NCI-H226 (cell line): ENCODE data around the gene POLN.
"Not testable (repeated sequence)": the region's sequence is repeated elsewhere in the genome, so short reads cannot be mapped to it uniquely, and the experiment has no call there.

Source experiments
- DNase-seq: peaks from one replicate; pipeline ENCODE4 v3.0.0-alpha.2; 2015

Gene POLN

GRCh38 chr4:2049381-2049780 is 192.5 kb downstream of the POLN start:
- no peak for DNase-seq

GRCh38 chr4:2048831-2049230 is 193.1 kb downstream of the POLN start:
- DNase-seq = peak; percentile 39

- no peak for DNase-seq
These were observed 193.9 kb downstream of the POLN start for GRCh38 chr4:2047781-2048581.

- DNase-seq = no peak
These were observed 194.8 kb downstream of the POLN start for GRCh38 chr4:2047031-2047660.

GRCh38 chr4:2046031-2046961 is 195.6 kb downstream of the POLN start:
- no peak for DNase-seq

- DNase-seq = peak; percentile 19
These were observed 196.4 kb downstream of the POLN start for GRCh38 chr4:2045518-2045951.

- DNase-seq = no peak
These were observed 197.1 kb downstream of the POLN start for GRCh38 chr4:2044542-2045517.

- DNase-seq = no peak
These were observed 197.8 kb downstream of the POLN start for GRCh38 chr4:2044119-2044485.

- DNase-seq = no peak
These were observed 198.4 kb downstream of the POLN start for GRCh38 chr4:2043396-2044118.

GRCh38 chr4:2042947-2043395 is 198.9 kb downstream of the POLN start:
- DNase-seq = no peak

GRCh38 chr4:2042204-2042946 is 199.5 kb downstream of the POLN start:
- no peak for DNase-seq

- peak; percentile 73 for DNase-seq
These were observed 200.4 kb downstream of the POLN start for GRCh38 chr4:2041239-2042130.

GRCh38 chr4:2040391-2041238 is 201.3 kb downstream of the POLN start:
- no peak for DNase-seq

GRCh38 chr4:2036866-2037265 is 205.1 kb downstream of the POLN start:
- no peak for DNase-seq

- DNase-seq = no peak
These were observed 205.6 kb downstream of the POLN start for GRCh38 chr4:2036327-2036726.

GRCh38 chr4:2031161-2031560 is 210.8 kb downstream of the POLN start:
- DNase-seq = not testable (repeated sequence)

GRCh38 chr4:2027120-2027519 is 214.8 kb downstream of the POLN start:
- not testable (repeated sequence) for DNase-seq

- DNase-seq = no peak
These were observed 216.1 kb downstream of the POLN start for GRCh38 chr4:2025817-2026216.

GRCh38 chr4:2024683-2025082 is 217.2 kb downstream of the POLN start:
- no peak for DNase-seq
